PC-9 (cell line): Measurements from ENCODE around the gene ECE1.

Experiments
- EZH2 ChIP-seq: fragments of 200-600 bp; sonication (generic); IDR thresholded peaks from 2 replicates; pipeline ENCODE4 v1.8.0; 2017; ENCODE audit warnings: antibody characterized with exemption, low read depth
- TF ChIP-seq, protein P1 (sequence below): fragments of 200-600 bp; sonication (generic); conservative IDR thresholded peaks from 2 replicates; pipeline ENCODE4 v1.6.1; 2017; ENCODE audit warnings: mixed run types, antibody characterized with exemption, mild to moderate bottlenecking, moderate library complexity

DNA sequence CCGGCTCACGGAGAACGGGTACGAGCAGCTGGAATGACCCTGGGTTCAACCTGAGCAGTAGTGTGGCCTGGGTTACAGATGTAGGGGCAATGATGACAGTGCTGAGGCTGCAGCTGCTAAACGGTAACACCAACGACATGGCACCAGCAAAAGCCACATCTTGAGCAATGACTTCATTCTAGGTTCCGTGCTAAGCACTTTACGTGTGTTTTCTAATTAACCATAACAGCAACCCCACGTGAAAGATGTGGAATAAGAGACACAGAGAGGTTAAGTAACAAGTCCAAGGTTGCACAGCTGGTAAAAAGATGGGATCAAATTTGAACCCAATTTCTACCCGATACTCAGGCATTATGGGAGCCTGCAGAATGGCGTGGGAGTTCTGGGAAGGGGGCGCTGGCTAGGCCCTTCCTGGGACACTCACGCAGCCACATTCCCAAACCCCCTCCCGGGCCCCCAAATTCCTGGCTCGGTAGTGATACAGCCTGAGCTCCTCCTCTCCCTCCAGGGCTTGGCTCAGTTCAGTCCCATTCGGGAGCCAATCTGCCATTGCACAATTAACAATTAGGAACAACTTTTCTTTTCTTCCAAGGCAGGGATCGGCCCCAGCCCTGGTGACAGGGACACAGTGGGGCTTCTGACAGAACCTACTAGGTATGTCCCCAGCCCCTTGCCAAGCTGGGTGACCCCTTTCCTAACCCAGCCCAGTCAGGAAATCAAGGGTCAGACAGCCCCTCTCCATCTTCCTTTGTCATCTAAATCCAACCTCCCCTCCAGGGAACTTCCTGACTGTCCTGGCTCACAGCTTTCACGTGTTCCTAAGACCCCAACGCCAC lies 23.8 kb upstream of the ECE1 start:
- TF ChIP-seq, protein P1, sequence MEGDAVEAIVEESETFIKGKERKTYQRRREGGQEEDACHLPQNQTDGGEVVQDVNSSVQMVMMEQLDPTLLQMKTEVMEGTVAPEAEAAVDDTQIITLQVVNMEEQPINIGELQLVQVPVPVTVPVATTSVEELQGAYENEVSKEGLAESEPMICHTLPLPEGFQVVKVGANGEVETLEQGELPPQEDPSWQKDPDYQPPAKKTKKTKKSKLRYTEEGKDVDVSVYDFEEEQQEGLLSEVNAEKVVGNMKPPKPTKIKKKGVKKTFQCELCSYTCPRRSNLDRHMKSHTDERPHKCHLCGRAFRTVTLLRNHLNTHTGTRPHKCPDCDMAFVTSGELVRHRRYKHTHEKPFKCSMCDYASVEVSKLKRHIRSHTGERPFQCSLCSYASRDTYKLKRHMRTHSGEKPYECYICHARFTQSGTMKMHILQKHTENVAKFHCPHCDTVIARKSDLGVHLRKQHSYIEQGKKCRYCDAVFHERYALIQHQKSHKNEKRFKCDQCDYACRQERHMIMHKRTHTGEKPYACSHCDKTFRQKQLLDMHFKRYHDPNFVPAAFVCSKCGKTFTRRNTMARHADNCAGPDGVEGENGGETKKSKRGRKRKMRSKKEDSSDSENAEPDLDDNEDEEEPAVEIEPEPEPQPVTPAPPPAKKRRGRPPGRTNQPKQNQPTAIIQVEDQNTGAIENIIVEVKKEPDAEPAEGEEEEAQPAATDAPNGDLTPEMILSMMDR, result no peak
- no peak for TF ChIP-seq EZH2
